HepG2 (cell line): ENCODE data around the gene MXRA7. TPM values are rescaled to one million over a fixed set of nuclear protein-coding genes. Genes with fewer than 3 reads are reported as not detected.

Experiments used
- ATF7-NPFF ChIP-seq: sonication (generic); formaldehyde crosslinking; IDR thresholded peaks from 2 replicates; pipeline ENCODE4 v1.8.1; 2023; ENCODE audit warnings: mild to moderate bottlenecking, low read depth, missing genetic modification reagents, moderate library complexity
- BCL6 ChIP-seq: IDR thresholded peaks from 2 replicates; pipeline ENCODE4 v1.6.1; 2016; ENCODE audit warnings: missing genetic modification reagents, missing compliant biosample characterization
- BRD4 ChIP-seq: sonication (generic); formaldehyde crosslinking; IDR thresholded peaks from 2 replicates; pipeline ENCODE4 v1.4.0; 2020; ENCODE audit warnings: missing genetic modification reagents
- DR1 ChIP-seq: sonication (generic); formaldehyde crosslinking; IDR thresholded peaks from 2 replicates; pipeline ENCODE4 v1.8.0; 2021; ENCODE audit warnings: mild to moderate bottlenecking, missing genetic modification reagents, inconsistent platforms
- FIP1L1 ChIP-seq: fragments of 200-400 bp; formaldehyde crosslinking; IDR thresholded peaks from 2 replicates; pipeline ENCODE4 v1.6.1; 2018; ENCODE audit warnings: low read depth, mild to moderate bottlenecking, low read length, moderate library complexity, borderline replicate concordance; ENCODE audit not compliant: insufficient read depth
- KDM4B ChIP-seq: sonication (generic); formaldehyde crosslinking; IDR thresholded peaks from 2 replicates; pipeline ENCODE4 v1.4.0; 2020; ENCODE audit warnings: missing genetic modification reagents
- KLF16 ChIP-seq, 2 experiments: sonication (generic) in 1 of 2; formaldehyde crosslinking in 1 of 2; IDR thresholded peaks; 2 replicates each; pipeline versions ENCODE4 v1.6.1 to v1.8.0; 2016 to 2023; ENCODE audit warnings: missing genetic modification reagents in 2 of 2, missing compliant biosample characterization in 1 of 2
- MIER2 ChIP-seq: IDR thresholded peaks from 2 replicates; pipeline ENCODE4 v1.6.1; 2016; ENCODE audit warnings: missing biosample characterization, missing genetic modification reagents
- NR2F6 ChIP-seq, 2 experiments: IDR thresholded peaks; 2 replicates each; pipeline ENCODE4 v1.6.1; 2016; ENCODE audit warnings: antibody characterized with exemption in 1 of 2, mild to moderate bottlenecking in 1 of 2
- PITX1 ChIP-seq: sonication (generic); formaldehyde crosslinking; IDR thresholded peaks from 2 replicates; pipeline ENCODE4 v1.5.1; 2020; ENCODE audit warnings: mild to moderate bottlenecking, missing genetic modification reagents
- SETDB1 ChIP-seq: sonication (generic); formaldehyde crosslinking; IDR thresholded peaks from 2 replicates; pipeline ENCODE4 v1.5.1; 2020; ENCODE audit warnings: missing genetic modification reagents, mild to moderate bottlenecking, borderline replicate concordance
- SIX4 ChIP-seq: sonication (generic); formaldehyde crosslinking; IDR thresholded peaks from 2 replicates; pipeline ENCODE4 v1.4.0; 2020; ENCODE audit warnings: missing genetic modification reagents
- SMARCE1 ChIP-seq: fragments of 450-650 bp; IDR thresholded peaks from 2 replicates; pipeline ENCODE4 v1.6.1; 2017; ENCODE audit warnings: borderline replicate concordance
- TEAD3 ChIP-seq: optimal IDR thresholded peaks from 2 replicates; pipeline ENCODE3; 2016; ENCODE audit warnings: borderline replicate concordance
- THAP11 ChIP-seq: IDR thresholded peaks from 2 replicates; pipeline ENCODE4 v1.6.1; 2016; ENCODE audit warnings: missing biosample characterization, missing genetic modification reagents
- ZNF160 ChIP-seq: sonication (generic); formaldehyde crosslinking; IDR thresholded peaks from 2 replicates; pipeline ENCODE4 v1.8.0; 2022; ENCODE audit warnings: mild to moderate bottlenecking, inconsistent platforms, missing genetic modification reagents
- ZNF263 ChIP-seq: sonication (generic); formaldehyde crosslinking; IDR thresholded peaks from 2 replicates; pipeline ENCODE4 v1.4.0; 2020; ENCODE audit warnings: missing genetic modification reagents
- polyA plus RNA-seq, 8 experiments: library from polyadenylated mRNA; depleted of rRNA in 3 of 8; stranded (reverse) in 7 of 8; unstranded in 1 of 8; fragments of >200 nt; fragmentation: Illumina TruSeq in 4 of 8; extraction: Trizol in 4 of 8; gene quantifications; 2 replicates each; pipeline versions ENCODE4 v1.2.1 to v1.2.3, GENCODE V29; 2011 to 2016; ENCODE audit warnings: low read depth in 4 of 8, missing spikeins in 1 of 8, mixed read lengths in 1 of 8; ENCODE audit not compliant: insufficient read depth in 1 of 8
- total RNA-seq, 5 experiments: library from RNA; depleted of rRNA; stranded (reverse); fragments of >200 nt; fragmentation: Illumina TruSeq; extraction: Trizol; gene quantifications; 2 replicates each; pipeline ENCODE4 v1.2.3, GENCODE V29; 2016; ENCODE audit warnings: low read depth in 1 of 5
- TF ChIP-seq, protein P1 (sequence below), 2 experiments: sonication (generic) in 1 of 2; formaldehyde crosslinking in 1 of 2; IDR thresholded peaks; 2 replicates each; pipeline versions ENCODE4 v1.4.0 to v1.6.1; 2016 to 2020; ENCODE audit warnings: borderline replicate concordance in 1 of 2, low read depth in 1 of 2, mild to moderate bottlenecking in 1 of 2, missing genetic modification reagents in 1 of 2
- TF ChIP-seq, protein P2 (sequence below): sonication (generic); formaldehyde crosslinking; IDR thresholded peaks from 2 replicates; pipeline ENCODE4 v1.4.0; 2020; ENCODE audit warnings: missing genetic modification reagents, borderline replicate concordance
- TF ChIP-seq, protein P3 (sequence below): sonication (generic); formaldehyde crosslinking; IDR thresholded peaks from 2 replicates; pipeline ENCODE4 v1.4.0; 2020; ENCODE audit warnings: missing genetic modification reagents, mild to moderate bottlenecking, borderline replicate concordance

MXRA7 gene
- total and polyA plus RNA-seq, 2 of the 13 experiments (the other 11 are each of a cell fraction or from before 2014, with no cell fraction given), result 44.8 to 112 TPM

DNA sequence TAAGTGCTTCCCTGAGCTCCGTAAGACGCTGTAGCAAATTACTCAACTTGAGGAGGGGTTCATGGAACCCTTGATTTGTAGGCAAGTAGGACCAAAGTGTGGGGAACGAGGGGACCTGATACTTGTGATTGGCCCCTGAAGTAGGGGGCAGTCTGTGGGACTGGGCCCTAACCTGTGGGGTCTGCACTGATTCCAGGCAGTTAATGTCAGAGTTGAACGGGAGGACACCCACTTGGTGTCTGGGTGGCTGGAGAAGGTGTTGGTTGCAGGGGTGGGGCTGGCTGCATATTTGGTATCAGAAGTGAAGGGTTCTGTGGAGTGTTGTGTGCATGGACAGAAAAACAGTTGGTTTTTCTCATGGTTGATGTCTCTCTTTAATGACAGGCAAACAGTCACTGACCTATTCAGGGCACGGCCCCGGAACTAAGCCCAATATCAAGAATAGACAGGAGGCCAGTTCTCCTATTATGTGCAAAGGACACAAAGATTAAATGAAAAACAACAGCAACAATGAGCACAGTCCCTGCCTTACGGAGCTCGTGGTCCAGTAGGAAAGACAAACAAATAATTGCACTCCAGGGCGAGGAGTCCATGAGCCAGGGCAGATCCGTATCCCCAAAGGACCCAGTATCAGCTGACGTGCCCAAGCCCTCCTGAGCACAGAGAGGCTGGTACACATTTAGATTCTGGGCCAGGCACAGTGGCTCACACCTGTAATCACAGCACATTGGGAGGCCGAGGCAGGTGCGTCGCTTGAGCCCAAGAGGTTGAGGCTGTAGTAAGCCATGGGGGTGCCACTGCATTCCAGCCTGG lies 19.2 kb downstream of the MXRA7 start (continued):
- TF ChIP-seq, protein P1, sequence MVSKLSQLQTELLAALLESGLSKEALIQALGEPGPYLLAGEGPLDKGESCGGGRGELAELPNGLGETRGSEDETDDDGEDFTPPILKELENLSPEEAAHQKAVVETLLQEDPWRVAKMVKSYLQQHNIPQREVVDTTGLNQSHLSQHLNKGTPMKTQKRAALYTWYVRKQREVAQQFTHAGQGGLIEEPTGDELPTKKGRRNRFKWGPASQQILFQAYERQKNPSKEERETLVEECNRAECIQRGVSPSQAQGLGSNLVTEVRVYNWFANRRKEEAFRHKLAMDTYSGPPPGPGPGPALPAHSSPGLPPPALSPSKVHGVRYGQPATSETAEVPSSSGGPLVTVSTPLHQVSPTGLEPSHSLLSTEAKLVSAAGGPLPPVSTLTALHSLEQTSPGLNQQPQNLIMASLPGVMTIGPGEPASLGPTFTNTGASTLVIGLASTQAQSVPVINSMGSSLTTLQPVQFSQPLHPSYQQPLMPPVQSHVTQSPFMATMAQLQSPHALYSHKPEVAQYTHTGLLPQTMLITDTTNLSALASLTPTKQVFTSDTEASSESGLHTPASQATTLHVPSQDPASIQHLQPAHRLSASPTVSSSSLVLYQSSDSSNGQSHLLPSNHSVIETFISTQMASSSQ (IDR thresholded peaks at IDR 0.05; ENCODE audit: low read depth), result 0 out of 2 replicates have a peak, but pooled peaks have one; percentile 18
- TF ChIP-seq, protein P1 (CRISPR knock-in tag; IDR thresholded peaks at IDR 0.05; ENCODE audit: borderline replicate concordance), result no peak
- TF ChIP-seq FIP1L1, result no peak
- TF ChIP-seq SIX4 (CRISPR knock-in tag), result no peak
- peak; percentile 71 for TF ChIP-seq MIER2
- peak; percentile 76 for TF ChIP-seq NR2F6 (IDR thresholded peaks at IDR 0.05)
- peak; percentile 85 for TF ChIP-seq NR2F6 (CRISPR knock-in tag; IDR thresholded peaks at IDR 0.05)
- TF ChIP-seq KDM4B (CRISPR knock-in tag), result 0 out of 2 replicates have a peak, but pooled peaks have one; percentile 10
- 0 out of 2 replicates have a peak, but pooled peaks have one; percentile 18 for TF ChIP-seq BRD4
- TF ChIP-seq THAP11 (CRISPR knock-in tag), result peak; percentile 17; the same call in 1 of the 2 replicates
- no peak for TF ChIP-seq DR1 (CRISPR knock-in tag)
- TF ChIP-seq ATF7-NPFF, result no peak
- peak; percentile 41; the same call in 1 of the 2 replicates for TF ChIP-seq ZNF263 (CRISPR knock-in tag)
- no peak for TF ChIP-seq ZNF160
- TF ChIP-seq, protein P2, sequence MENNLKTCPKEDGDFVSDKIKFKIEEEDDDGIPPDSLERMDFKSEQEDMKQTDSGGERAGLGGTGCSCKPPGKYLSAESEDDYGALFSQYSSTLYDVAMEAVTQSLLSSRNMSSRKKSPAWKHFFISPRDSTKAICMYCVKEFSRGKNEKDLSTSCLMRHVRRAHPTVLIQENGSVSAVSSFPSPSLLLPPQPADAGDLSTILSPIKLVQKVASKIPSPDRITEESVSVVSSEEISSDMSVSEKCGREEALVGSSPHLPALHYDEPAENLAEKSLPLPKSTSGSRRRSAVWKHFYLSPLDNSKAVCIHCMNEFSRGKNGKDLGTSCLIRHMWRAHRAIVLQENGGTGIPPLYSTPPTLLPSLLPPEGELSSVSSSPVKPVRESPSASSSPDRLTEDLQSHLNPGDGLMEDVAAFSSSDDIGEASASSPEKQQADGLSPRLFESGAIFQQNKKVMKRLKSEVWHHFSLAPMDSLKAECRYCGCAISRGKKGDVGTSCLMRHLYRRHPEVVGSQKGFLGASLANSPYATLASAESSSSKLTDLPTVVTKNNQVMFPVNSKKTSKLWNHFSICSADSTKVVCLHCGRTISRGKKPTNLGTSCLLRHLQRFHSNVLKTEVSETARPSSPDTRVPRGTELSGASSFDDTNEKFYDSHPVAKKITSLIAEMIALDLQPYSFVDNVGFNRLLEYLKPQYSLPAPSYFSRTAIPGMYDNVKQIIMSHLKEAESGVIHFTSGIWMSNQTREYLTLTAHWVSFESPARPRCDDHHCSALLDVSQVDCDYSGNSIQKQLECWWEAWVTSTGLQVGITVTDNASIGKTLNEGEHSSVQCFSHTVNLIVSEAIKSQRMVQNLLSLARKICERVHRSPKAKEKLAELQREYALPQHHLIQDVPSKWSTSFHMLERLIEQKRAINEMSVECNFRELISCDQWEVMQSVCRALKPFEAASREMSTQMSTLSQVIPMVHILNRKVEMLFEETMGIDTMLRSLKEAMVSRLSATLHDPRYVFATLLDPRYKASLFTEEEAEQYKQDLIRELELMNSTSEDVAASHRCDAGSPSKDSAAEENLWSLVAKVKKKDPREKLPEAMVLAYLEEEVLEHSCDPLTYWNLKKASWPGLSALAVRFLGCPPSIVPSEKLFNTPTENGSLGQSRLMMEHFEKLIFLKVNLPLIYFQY (CRISPR knock-in tag), result peak; percentile 92; the same call in 1 of the 2 replicates
- TF ChIP-seq PITX1 (CRISPR knock-in tag), result peak; percentile 91
- TF ChIP-seq KLF16 (CRISPR knock-in tag; IDR thresholded peaks at IDR 0.05), result 0 out of 4 replicates have a peak, but pooled peaks of 1 of the 2 experiments have one; percentile 16
- TF ChIP-seq TEAD3 (CRISPR knock-in tag), result peak; percentile 77
- no peak for TF ChIP-seq SMARCE1
- peak; percentile 33; the same call in 1 of the 2 replicates for TF ChIP-seq BCL6 (CRISPR knock-in tag)
- TF ChIP-seq, protein P3, sequence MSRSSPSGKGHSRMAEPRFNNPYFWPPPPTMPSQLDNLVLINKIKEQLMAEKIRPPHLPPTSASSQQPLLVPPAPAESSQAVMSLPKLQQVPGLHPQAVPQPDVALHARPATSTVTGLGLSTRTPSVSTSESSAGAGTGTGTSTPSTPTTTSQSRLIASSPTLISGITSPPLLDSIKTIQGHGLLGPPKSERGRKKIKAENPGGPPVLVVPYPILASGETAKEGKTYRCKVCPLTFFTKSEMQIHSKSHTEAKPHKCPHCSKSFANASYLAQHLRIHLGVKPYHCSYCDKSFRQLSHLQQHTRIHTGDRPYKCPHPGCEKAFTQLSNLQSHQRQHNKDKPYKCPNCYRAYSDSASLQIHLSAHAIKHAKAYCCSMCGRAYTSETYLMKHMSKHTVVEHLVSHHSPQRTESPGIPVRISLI, result peak; percentile 84
- TF ChIP-seq SETDB1 (CRISPR knock-in tag), result no peak
